ENCODE results near the gene PPM1N.

DNA sequence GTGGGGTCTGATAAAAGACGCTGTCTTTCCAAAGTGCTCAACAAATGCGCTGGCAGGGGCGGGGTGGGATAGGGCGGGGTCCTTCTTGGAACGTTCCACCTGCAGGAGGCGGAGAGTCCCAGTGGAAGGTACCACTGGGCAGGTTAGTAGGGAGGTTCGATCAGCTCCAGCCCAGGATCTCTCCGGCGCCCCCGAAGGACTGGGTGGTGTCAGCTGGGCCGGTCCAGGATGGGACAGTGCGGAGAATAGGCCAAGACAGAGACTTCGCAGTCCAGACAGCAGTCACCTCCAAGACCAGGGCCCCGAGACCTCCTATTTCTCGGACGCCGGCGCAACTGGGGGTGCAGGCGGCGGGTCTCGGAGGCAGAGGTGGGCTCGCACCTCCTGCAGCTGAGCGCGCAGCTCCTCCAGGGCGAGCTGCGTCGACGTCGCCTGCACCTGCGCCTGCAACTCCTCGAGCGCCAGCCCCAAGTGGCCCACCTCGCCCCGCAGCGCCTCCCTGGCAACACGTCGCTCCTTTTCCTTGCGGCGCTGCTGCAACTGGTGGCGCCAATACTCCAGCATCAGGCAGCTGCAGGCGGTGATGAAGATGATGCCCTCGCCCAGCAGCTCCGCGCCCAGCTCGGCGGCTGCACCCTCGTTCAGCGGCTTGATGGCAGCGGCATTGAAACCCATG is 30.6 kb downstream of the PPM1N start:
- TF ChIP-seq ZNF8 (CRISPR knock-in tag; IDR thresholded peaks at IDR 0.05): no peak
- no peak for TF ChIP-seq SNAI2 (CRISPR knock-in tag; IDR thresholded peaks at IDR 0.05)
- TF ChIP-seq, protein P1, sequence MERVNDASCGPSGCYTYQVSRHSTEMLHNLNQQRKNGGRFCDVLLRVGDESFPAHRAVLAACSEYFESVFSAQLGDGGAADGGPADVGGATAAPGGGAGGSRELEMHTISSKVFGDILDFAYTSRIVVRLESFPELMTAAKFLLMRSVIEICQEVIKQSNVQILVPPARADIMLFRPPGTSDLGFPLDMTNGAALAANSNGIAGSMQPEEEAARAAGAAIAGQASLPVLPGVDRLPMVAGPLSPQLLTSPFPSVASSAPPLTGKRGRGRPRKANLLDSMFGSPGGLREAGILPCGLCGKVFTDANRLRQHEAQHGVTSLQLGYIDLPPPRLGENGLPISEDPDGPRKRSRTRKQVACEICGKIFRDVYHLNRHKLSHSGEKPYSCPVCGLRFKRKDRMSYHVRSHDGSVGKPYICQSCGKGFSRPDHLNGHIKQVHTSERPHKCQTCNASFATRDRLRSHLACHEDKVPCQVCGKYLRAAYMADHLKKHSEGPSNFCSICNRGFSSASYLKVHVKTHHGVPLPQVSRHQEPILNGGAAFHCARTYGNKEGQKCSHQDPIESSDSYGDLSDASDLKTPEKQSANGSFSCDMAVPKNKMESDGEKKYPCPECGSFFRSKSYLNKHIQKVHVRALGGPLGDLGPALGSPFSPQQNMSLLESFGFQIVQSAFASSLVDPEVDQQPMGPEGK (CRISPR knock-in tag; IDR thresholded peaks at IDR 0.05; ENCODE audit: borderline replicate concordance): no peak
- no peak for TF ChIP-seq RARB (CRISPR knock-in tag; IDR thresholded peaks at IDR 0.05)
- no peak for TF ChIP-seq ARNTL (CRISPR knock-in tag; IDR thresholded peaks at IDR 0.05; ENCODE audit: borderline replicate concordance, low read depth)
- TF ChIP-seq ZFP30 (CRISPR knock-in tag; IDR thresholded peaks at IDR 0.05): no peak
- TF ChIP-seq TCF4 (CRISPR knock-in tag; IDR thresholded peaks at IDR 0.05; ENCODE audit: borderline replicate concordance): no peak
- TF ChIP-seq BACH2 (CRISPR knock-in tag; IDR thresholded peaks at IDR 0.05; ENCODE audit: borderline replicate concordance): no peak
- TF ChIP-seq GLIS3 (CRISPR knock-in tag; IDR thresholded peaks at IDR 0.05): no peak
- TF ChIP-seq ZFP3 (CRISPR knock-in tag; IDR thresholded peaks at IDR 0.05): no peak
- TF ChIP-seq, protein P2, sequence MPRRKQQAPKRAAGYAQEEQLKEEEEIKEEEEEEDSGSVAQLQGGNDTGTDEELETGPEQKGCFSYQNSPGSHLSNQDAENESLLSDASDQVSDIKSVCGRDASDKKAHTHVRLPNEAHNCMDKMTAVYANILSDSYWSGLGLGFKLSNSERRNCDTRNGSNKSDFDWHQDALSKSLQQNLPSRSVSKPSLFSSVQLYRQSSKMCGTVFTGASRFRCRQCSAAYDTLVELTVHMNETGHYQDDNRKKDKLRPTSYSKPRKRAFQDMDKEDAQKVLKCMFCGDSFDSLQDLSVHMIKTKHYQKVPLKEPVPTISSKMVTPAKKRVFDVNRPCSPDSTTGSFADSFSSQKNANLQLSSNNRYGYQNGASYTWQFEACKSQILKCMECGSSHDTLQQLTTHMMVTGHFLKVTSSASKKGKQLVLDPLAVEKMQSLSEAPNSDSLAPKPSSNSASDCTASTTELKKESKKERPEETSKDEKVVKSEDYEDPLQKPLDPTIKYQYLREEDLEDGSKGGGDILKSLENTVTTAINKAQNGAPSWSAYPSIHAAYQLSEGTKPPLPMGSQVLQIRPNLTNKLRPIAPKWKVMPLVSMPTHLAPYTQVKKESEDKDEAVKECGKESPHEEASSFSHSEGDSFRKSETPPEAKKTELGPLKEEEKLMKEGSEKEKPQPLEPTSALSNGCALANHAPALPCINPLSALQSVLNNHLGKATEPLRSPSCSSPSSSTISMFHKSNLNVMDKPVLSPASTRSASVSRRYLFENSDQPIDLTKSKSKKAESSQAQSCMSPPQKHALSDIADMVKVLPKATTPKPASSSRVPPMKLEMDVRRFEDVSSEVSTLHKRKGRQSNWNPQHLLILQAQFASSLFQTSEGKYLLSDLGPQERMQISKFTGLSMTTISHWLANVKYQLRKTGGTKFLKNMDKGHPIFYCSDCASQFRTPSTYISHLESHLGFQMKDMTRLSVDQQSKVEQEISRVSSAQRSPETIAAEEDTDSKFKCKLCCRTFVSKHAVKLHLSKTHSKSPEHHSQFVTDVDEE (CRISPR knock-in tag; IDR thresholded peaks at IDR 0.05): no peak
- TF ChIP-seq ZNF70 (CRISPR knock-in tag; IDR thresholded peaks at IDR 0.05): no peak

Data from SK-N-SH treated with all-trans-retinoic acid at 6 μM for 48 hours (cell line).